ENCODE measurements around the gene DAG1.
A peak's percentile ranks its signal among the peaks of the same experiment; 100 is the strongest.

The DAG1 gene

DNA sequence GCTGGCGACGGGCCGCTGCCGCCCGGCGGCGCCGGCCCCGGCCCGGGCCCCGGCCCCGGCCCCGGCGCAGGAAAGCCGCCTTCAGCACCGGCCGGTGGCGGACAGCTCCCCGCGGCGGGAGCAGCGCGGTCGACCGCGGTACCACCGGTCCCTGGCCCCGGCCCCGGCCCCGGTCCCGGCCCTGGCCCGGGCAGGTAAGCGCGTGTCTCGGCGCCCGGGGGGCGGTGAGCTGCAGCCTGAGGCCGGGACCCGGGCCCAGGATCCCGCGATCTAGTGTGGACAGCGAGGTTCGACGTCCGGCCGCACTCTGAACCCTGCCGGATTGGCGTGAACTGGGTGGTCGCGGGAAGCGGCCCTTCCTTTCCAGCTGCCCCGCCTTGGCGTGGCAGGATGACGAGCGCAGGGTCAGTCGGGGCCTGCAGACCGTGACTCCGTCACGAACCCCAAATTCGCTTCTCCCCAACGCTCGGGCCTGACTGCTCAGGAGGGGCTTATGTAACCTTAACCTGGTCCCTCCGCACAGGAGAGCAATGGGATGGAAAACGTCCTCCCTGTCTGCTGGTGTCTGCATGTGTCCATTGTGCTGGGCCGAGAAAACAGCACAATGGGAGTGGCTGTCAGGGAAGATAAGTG lies 84.7 kb downstream of the DAG1 start:
- DNase-seq (ENCODE audit: low read depth), result peak; percentile 35

GRCh38 chr3:49556500-49557275 lies 86.6 kb downstream of the DAG1 start:
- DNase-seq (ENCODE audit: low read depth), result no peak

GRCh38 chr3:49563040-49563578 lies 93.0 kb downstream of the DAG1 start:
- DNase-seq (ENCODE audit: low read depth), result no peak

- DNase-seq (ENCODE audit: low read depth), result no peak
Observed at GRCh38 chr3:49563766-49564165, 93.7 kb downstream of the DAG1 start.

DNA sequence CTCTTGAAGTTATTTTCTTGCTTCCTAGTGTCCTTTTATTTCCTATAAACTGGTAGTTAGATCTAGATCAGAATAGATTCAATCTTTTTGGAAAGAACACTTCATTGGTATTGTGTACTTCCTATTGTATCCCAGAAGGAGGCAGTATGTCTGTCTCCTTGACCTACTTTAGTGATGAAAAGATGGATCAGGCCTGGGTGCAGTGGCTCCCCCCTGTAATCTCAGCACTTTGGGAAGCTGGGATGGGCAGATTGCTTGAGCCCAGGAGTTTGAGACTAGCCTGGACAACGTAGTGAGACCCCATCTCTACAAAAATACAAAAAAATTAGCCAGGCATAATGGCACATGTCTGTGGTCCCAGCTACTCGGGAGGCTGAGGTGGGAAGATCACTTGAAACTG lies 96.2 kb downstream of the DAG1 start:
- DNase-seq (ENCODE audit: low read depth), result no peak

DNA sequence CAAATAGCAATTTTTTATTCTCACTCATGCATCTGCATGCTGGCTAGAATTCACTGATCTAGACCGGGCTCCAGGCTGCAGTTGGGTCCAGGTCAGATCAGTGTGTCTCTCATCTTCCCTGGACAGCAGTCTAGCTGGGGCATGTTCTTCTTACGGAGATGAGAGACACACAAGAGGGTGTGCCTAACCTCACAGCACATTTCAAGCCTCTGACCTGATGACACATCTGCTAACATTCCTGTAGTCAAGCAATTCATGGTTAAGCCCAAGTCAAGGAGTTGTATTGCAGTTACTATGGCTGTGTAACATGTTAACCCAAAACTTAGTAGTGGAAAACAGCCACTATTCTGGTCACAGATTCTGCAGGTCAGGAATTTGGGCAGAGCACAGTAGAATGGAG lies 97.3 kb downstream of the DAG1 start:
- DNase-seq (ENCODE audit: low read depth), result no peak

DNA sequence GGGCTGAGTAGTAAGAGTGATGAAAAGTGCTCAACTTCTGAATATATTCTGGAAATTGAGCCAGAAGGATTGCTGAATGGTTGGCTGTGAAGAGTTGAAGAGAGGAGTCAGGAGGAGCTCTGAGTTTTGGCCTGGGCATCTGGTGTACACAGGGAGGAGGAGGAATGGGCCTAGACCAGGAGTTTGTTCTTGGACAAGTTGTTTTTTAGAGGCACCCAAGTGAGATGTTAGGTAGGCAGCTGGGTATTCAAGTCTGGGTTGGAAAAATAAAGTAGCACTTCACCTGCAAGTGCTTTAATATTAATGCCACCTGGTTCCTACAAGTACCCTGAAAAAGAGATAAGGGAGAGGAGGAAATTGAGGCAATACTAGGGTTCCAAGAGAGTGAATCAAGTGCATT lies 98.9 kb downstream of the DAG1 start:
- no peak for DNase-seq (ENCODE audit: low read depth)

- no peak for DNase-seq (ENCODE audit: low read depth)
Observed at GRCh38 chr3:49570028-49570654, 100.1 kb downstream of the DAG1 start.

- DNase-seq (ENCODE audit: low read depth), result no peak
Observed at GRCh38 chr3:49582177-49582576, 112.1 kb downstream of the DAG1 start.

Measured in stimulated activated CD8-positive, alpha-beta memory T cell treated with anti-CD3 and anti-CD28 coated beads, Interleukin-12 subunit alpha, Interleukin-12 subunit beta, amount 100 ng/mL, for 1 hour (primary cell).